Mammary epithelial cell (primary cell): ENCODE data around the gene GOLGA8K.
"Not testable (repeated sequence)": the region's sequence is repeated elsewhere in the genome, so short reads cannot be mapped to it uniquely, and the experiment has no call there.

Experiments
- EZH2 ChIP-seq: IDR thresholded peaks from 2 replicates; pipeline ENCODE4 v1.6.1; 2012; ENCODE audit warnings: low read length, inconsistent platforms, borderline replicate concordance
- TF ChIP-seq, protein P1 (sequence below), 2 donors: IDR thresholded peaks in 1 of 2; conservative IDR thresholded peaks in 1 of 2; 2 replicates each; pipeline ENCODE4 v1.5.1; 2011 to 2012; ENCODE audit warnings: inconsistent platforms in 2 of 2, low read length in 2 of 2, mild to moderate bottlenecking in 2 of 2, control low read depth in 1 of 2, low read depth in 1 of 2; ENCODE audit not compliant: insufficient read depth in 1 of 2; ENCODE audit errors: extremely low read depth in 1 of 2

DNA sequence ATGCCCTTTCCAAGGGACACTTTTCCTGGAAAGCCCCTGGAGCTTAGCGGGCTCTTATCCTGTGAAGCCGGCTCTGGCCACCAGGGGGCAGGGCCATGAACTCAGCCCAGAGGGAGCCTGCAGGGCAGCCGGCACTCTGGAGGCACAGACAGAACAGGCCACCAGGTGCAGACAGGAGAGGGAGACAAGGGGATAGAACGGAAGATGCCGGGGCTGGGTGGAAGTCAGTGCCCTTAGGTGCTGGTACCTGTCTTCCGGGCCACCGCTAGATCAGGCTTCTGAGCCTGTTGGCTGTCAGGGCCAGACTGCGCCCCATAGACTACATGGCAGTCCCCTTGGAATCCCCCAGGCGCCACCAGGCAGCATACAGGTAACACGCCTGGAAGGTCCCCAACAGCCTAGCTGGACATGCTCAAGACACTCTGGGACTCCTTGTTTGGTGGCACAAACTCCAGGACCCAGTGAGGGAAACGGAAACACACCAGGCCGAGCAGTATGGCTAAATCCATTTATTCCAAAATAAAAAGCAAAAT lies 37.4 kb upstream of the GOLGA8K start:
- not testable (repeated sequence) for TF ChIP-seq EZH2
- TF ChIP-seq, protein P1, sequence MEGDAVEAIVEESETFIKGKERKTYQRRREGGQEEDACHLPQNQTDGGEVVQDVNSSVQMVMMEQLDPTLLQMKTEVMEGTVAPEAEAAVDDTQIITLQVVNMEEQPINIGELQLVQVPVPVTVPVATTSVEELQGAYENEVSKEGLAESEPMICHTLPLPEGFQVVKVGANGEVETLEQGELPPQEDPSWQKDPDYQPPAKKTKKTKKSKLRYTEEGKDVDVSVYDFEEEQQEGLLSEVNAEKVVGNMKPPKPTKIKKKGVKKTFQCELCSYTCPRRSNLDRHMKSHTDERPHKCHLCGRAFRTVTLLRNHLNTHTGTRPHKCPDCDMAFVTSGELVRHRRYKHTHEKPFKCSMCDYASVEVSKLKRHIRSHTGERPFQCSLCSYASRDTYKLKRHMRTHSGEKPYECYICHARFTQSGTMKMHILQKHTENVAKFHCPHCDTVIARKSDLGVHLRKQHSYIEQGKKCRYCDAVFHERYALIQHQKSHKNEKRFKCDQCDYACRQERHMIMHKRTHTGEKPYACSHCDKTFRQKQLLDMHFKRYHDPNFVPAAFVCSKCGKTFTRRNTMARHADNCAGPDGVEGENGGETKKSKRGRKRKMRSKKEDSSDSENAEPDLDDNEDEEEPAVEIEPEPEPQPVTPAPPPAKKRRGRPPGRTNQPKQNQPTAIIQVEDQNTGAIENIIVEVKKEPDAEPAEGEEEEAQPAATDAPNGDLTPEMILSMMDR (conservative IDR thresholded peaks at IDR 0.05 in 1 of 2, IDR thresholded peaks at IDR 0.05 in 1 of 2; ENCODE audit: extremely low read depth in 1 of 2, insufficient read depth in 1 of 2, low read depth in 1 of 2, low read length in 2 of 2), result not testable (repeated sequence)
